HepG2 (cell line): Measurements from ENCODE around the gene ZNF213. TPM values are rescaled to one million over a fixed set of nuclear protein-coding genes. Genes with fewer than 3 reads are reported as not detected.

Experiments
- AHR ChIP-seq: IDR thresholded peaks from 2 replicates; pipeline ENCODE4 v1.6.1; 2018; ENCODE audit warnings: missing genetic modification reagents, missing compliant biosample characterization
- ETS1 ChIP-seq: sonication (generic); formaldehyde crosslinking; IDR thresholded peaks from 2 replicates; pipeline ENCODE4 v1.4.0; 2020; ENCODE audit warnings: missing genetic modification reagents
- GABPB1 ChIP-seq: IDR thresholded peaks from 2 replicates; pipeline ENCODE4 v1.6.1; 2016; ENCODE audit warnings: mild to moderate bottlenecking, missing genetic modification reagents, moderate library complexity, missing compliant biosample characterization
- GATA4 ChIP-seq: sonication (generic); IDR thresholded peaks from 2 replicates; pipeline ENCODE4 v1.6.1; 2016; ENCODE audit warnings: antibody characterized with exemption, low read depth, borderline replicate concordance
- HNF1B ChIP-seq: sonication (generic); formaldehyde crosslinking; IDR thresholded peaks from 2 replicates; pipeline ENCODE4 v1.5.1; 2020; ENCODE audit warnings: mild to moderate bottlenecking, moderate library complexity, missing genetic modification reagents
- JUND ChIP-seq: sonication (generic); formaldehyde crosslinking; IDR thresholded peaks from 2 replicates; pipeline ENCODE4 v1.8.0; 2022; ENCODE audit warnings: mild to moderate bottlenecking, missing genetic modification reagents
- RAD21 ChIP-seq: fragments of 450-650 bp; formaldehyde crosslinking; IDR thresholded peaks from 2 replicates; pipeline ENCODE4 v1.5.0; 2020; ENCODE audit warnings: mild to moderate bottlenecking
- REL ChIP-seq: sonication (generic); formaldehyde crosslinking; conservative IDR thresholded peaks from 2 replicates; pipeline ENCODE4 v1.8.0; 2022; ENCODE audit warnings: mild to moderate bottlenecking, missing genetic modification reagents, moderate library complexity
- SALL2 ChIP-seq: sonication (generic); formaldehyde crosslinking; IDR thresholded peaks from 2 replicates; pipeline ENCODE4 v1.8.1; 2023; ENCODE audit warnings: mild to moderate bottlenecking, missing genetic modification reagents, inconsistent platforms
- SETDB1 ChIP-seq: sonication (generic); formaldehyde crosslinking; IDR thresholded peaks from 2 replicates; pipeline ENCODE4 v1.5.1; 2020; ENCODE audit warnings: missing genetic modification reagents, mild to moderate bottlenecking, borderline replicate concordance
- TCF12 ChIP-seq, 2 experiments: fragments of 450-650 bp in 1 of 2; sonication (generic) in 1 of 2; formaldehyde crosslinking in 1 of 2; IDR thresholded peaks; 2 replicates each; pipeline versions ENCODE4 v1.6.1 to v1.8.0; 2017 to 2022; ENCODE audit warnings: antibody characterized with exemption in 1 of 2, mild to moderate bottlenecking in 1 of 2, missing genetic modification reagents in 1 of 2, moderate library complexity in 1 of 2
- ZNF282 ChIP-seq: fragments of 450-650 bp; IDR thresholded peaks from 2 replicates; pipeline ENCODE4 v1.6.1; 2018; ENCODE audit not compliant: partially characterized antibody
- ZNF33A ChIP-seq: sonication (generic); formaldehyde crosslinking; IDR thresholded peaks from 2 replicates; pipeline ENCODE4 v1.5.1; 2020; ENCODE audit warnings: missing genetic modification reagents, mild to moderate bottlenecking, moderate library complexity, borderline replicate concordance
- ZNF44 ChIP-seq: sonication (generic); formaldehyde crosslinking; IDR thresholded peaks from 2 replicates; pipeline ENCODE4 v1.5.1; 2020; ENCODE audit warnings: mild to moderate bottlenecking, missing genetic modification reagents
- ZNF563 ChIP-seq: sonication (generic); formaldehyde crosslinking; IDR thresholded peaks from 2 replicates; pipeline ENCODE4 v1.8.0; 2022; ENCODE audit warnings: mild to moderate bottlenecking, moderate library complexity, missing genetic modification reagents
- ZNF746 ChIP-seq: sonication (generic); formaldehyde crosslinking; IDR thresholded peaks from 2 replicates; pipeline ENCODE4 v1.8.0; 2022; ENCODE audit warnings: mild to moderate bottlenecking, missing genetic modification reagents
- ZNF747 ChIP-seq: sonication (generic); formaldehyde crosslinking; IDR thresholded peaks from 2 replicates; pipeline ENCODE4 v1.8.1; 2023; ENCODE audit warnings: missing genetic modification reagents, mild to moderate bottlenecking, borderline replicate concordance
- ZNF761 ChIP-seq: sonication (generic); formaldehyde crosslinking; conservative IDR thresholded peaks from 2 replicates; pipeline ENCODE4 v1.4.0; 2020; ENCODE audit warnings: mild to moderate bottlenecking, missing genetic modification reagents
- polyA plus RNA-seq, 8 experiments: library from polyadenylated mRNA; depleted of rRNA in 3 of 8; stranded (reverse) in 7 of 8; unstranded in 1 of 8; fragments of >200 nt; fragmentation: Illumina TruSeq in 4 of 8; extraction: Trizol in 4 of 8; gene quantifications; 2 replicates each; pipeline versions ENCODE4 v1.2.1 to v1.2.3, GENCODE V29; 2011 to 2016; ENCODE audit warnings: low read depth in 4 of 8, missing spikeins in 1 of 8, mixed read lengths in 1 of 8; ENCODE audit not compliant: insufficient read depth in 1 of 8
- total RNA-seq, 5 experiments: library from RNA; depleted of rRNA; stranded (reverse); fragments of >200 nt; fragmentation: Illumina TruSeq; extraction: Trizol; gene quantifications; 2 replicates each; pipeline ENCODE4 v1.2.3, GENCODE V29; 2016; ENCODE audit warnings: low read depth in 1 of 5
- TF ChIP-seq, protein P1 (sequence below): IDR thresholded peaks from 2 replicates; pipeline ENCODE4 v1.6.1; 2016; ENCODE audit warnings: mild to moderate bottlenecking
- TF ChIP-seq, protein P2 (sequence below): sonication (generic); formaldehyde crosslinking; IDR thresholded peaks from 2 replicates; pipeline ENCODE4 v1.5.0; 2020; ENCODE audit warnings: mild to moderate bottlenecking, missing genetic modification reagents, borderline replicate concordance
- TF ChIP-seq, protein P3 (sequence below): sonication (generic); formaldehyde crosslinking; IDR thresholded peaks from 2 replicates; pipeline ENCODE4 v1.4.0; 2020; ENCODE audit warnings: mild to moderate bottlenecking, missing genetic modification reagents

ZNF213 gene
- total and polyA plus RNA-seq, 2 of the 13 experiments (the other 11 are each of a cell fraction or from before 2014, with no cell fraction given) = 0.59 to 0.97 TPM

DNA sequence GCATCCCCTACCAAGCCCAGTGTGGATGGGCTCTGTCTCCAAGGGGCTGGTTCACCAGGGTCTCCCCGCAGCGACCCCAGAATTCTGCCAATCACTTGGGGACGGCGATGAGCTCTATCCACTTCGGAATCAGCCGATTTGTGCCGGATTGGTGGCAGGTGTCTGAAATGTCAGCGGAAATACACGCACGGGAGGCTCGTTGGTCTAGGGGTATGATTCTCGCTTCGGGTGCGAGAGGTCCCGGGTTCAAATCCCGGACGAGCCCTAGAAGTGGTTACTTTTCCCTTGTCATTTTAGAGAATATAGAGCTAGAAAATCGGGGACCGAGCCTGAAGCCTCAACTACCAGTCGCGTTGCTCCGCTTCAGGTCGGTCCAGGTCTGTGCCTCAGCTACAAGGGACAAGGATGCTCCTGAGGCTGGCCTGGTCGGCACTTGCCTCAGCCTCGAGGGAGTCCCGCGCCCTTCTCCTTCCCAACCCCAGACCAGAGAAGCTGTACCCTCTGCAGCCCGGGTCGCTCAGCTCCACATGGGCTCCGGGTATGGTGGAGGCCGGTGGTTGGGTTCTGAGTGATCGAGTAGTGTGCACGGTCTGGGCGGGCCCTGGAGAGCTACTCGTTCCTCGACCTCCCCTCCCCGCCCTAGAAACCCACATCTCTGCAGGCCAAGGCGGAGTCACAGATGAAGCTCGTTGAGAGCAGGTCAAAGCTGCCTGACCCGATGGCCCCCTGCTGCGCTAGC, 37.2 kb downstream of the ZNF213 start (continued):
- TF ChIP-seq, protein P1, sequence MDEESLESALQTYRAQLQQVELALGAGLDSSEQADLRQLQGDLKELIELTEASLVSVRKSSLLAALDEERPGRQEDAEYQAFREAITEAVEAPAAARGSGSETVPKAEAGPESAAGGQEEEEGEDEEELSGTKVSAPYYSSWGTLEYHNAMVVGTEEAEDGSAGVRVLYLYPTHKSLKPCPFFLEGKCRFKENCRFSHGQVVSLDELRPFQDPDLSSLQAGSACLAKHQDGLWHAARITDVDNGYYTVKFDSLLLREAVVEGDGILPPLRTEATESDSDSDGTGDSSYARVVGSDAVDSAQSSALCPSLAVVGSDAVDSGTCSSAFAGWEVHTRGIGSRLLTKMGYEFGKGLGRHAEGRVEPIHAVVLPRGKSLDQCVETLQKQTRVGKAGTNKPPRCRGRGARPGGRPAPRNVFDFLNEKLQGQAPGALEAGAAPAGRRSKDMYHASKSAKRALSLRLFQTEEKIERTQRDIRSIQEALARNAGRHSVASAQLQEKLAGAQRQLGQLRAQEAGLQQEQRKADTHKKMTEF (CRISPR knock-in tag) = peak; percentile 74; the same call in 1 of the 2 replicates
- no peak for TF ChIP-seq AHR (CRISPR knock-in tag)
- TF ChIP-seq RAD21 (CRISPR knock-in tag) = no peak
- no peak; the same call in 1 of the 2 replicates for TF ChIP-seq ZNF563
- no peak for TF ChIP-seq REL (CRISPR knock-in tag)
- TF ChIP-seq GABPB1 (CRISPR knock-in tag) = peak; percentile 81
- TF ChIP-seq, protein P2, sequence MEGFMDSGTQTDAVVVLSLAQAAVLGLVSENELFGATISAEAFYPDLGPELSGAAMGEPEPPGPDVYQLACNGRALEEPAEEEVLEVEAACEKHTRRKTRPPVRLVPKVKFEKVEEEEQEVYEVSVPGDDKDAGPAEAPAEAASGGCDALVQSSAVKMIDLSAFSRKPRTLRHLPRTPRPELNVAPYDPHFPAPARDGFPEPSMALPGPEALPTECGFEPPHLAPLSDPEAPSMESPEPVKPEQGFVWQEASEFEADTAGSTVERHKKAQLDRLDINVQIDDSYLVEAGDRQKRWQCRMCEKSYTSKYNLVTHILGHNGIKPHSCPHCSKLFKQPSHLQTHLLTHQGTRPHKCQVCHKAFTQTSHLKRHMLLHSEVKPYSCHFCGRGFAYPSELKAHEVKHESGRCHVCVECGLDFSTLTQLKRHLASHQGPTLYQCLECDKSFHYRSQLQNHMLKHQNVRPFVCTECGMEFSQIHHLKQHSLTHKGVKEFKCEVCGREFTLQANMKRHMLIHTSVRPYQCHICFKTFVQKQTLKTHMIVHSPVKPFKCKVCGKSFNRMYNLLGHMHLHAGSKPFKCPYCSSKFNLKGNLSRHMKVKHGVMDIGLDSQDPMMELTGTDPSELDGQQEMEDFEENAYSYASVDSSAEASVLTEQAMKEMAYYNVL (CRISPR knock-in tag) = peak; percentile 37; the same call in 1 of the 2 replicates
- no peak for TF ChIP-seq ETS1 (CRISPR knock-in tag)
- TF ChIP-seq GATA4 = no peak
- TF ChIP-seq ZNF282 = no peak
- no peak for TF ChIP-seq ZNF747 (CRISPR knock-in tag)
- TF ChIP-seq ZNF44 (CRISPR knock-in tag) = no peak
- 0 out of 2 replicates have a peak, but pooled peaks have one; percentile 17 for TF ChIP-seq ZNF761
- TF ChIP-seq, protein P3, sequence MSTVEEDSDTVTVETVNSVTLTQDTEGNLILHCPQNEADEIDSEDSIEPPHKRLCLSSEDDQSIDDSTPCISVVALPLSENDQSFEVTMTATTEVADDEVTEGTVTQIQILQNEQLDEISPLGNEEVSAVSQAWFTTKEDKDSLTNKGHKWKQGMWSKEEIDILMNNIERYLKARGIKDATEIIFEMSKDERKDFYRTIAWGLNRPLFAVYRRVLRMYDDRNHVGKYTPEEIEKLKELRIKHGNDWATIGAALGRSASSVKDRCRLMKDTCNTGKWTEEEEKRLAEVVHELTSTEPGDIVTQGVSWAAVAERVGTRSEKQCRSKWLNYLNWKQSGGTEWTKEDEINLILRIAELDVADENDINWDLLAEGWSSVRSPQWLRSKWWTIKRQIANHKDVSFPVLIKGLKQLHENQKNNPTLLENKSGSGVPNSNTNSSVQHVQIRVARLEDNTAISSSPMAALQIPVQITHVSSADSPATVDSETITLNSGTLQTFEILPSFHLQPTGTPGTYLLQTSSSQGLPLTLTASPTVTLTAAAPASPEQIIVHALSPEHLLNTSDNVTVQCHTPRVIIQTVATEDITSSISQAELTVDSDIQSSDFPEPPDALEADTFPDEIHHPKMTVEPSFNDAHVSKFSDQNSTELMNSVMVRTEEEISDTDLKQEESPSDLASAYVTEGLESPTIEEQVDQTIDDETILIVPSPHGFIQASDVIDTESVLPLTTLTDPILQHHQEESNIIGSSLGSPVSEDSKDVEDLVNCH (CRISPR knock-in tag) = no peak
- no peak for TF ChIP-seq HNF1B (CRISPR knock-in tag)
- TF ChIP-seq TCF12 (IDR thresholded peaks at IDR 0.05) = no peak
- 0 out of 2 replicates have a peak, but pooled peaks have one; percentile 29 for TF ChIP-seq TCF12 (CRISPR knock-in tag; IDR thresholded peaks at IDR 0.05)
- TF ChIP-seq SALL2 (CRISPR knock-in tag) = no peak
- TF ChIP-seq ZNF33A (CRISPR knock-in tag) = no peak
- no peak for TF ChIP-seq ZNF746 (CRISPR knock-in tag)
- no peak for TF ChIP-seq JUND (CRISPR knock-in tag)
- no peak for TF ChIP-seq SETDB1
